HepG2 (cell line): Measurements from ENCODE around the gene RPTOR. TPM values are rescaled to one million over a fixed set of nuclear protein-coding genes. Genes with fewer than 3 reads are reported as not detected.

Experiments used
- ATAC-seq: fragments of 200-7000 bp; cut with Tn5 transposase; 3 replicates; pipeline ENCODE4 v1.9.1; 2020; ENCODE audit warnings: mild to moderate bottlenecking, moderate library complexity
- BruUV-seq: library from RNA; stranded (reverse); fragments of 400-500 nt; replicated peaks from 2 replicates; lab custom pipeline; 2021; lab: Mats Ljungman, UMichigan
- CTCF ChIA-PET: fragments of 300-600 bp; formaldehyde crosslinking; extraction: SDS; loops from one replicate; lab custom pipeline; 2021; ENCODE audit warnings: low total read pairs, inconsistent platforms, low intra/inter-chr PET ratio; lab: Yijun Ruan, JAX
- POLR2A ChIA-PET: fragments of 350-600 bp; sonication (Branson Sonifier 250); formaldehyde crosslinking; loops from one replicate; lab custom pipeline; 2020; ENCODE audit warnings: antibody characterized with exemption, inconsistent platforms; lab: Yijun Ruan, JAX
- DNase-seq: peaks from one replicate; pipeline ENCODE4 v3.0.0-alpha.2; 2015; ENCODE audit warnings: low spot score
- FAIRE-seq: peaks from 3 replicates; lab custom pipeline; 2011; peaks lifted over from hg19 to GRCh38; lab: Jason Lieb, UNC
- H2AFZ ChIP-seq: one replicate; pipeline ENCODE4 v1.6.1; 2011; ENCODE audit warnings: low read length, inconsistent platforms
- H3K27ac ChIP-seq: fragments of 300-600 bp; 3 replicates; pipeline ENCODE4 v1.8.0; 2011; ENCODE audit warnings: mixed run types, mild to moderate bottlenecking, mixed read lengths, low read length, inconsistent platforms; ENCODE audit not compliant: insufficient read depth; ENCODE audit errors: extremely low read length
- H3K27me3 ChIP-seq, 2 experiments: fragments of 200-600 bp in 1 of 2; 2 replicates in 1 of 2; 3 replicates in 1 of 2; pipeline versions ENCODE4 v1.6.0 to v1.8.0; 2011; ENCODE audit warnings: low read length in 2 of 2, mild to moderate bottlenecking in 2 of 2, moderate library complexity in 2 of 2, inconsistent platforms in 1 of 2; ENCODE audit not compliant: insufficient read depth in 2 of 2, control insufficient read depth in 1 of 2
- H3K36me3 ChIP-seq, 2 experiments: fragments of 200-600 bp in 1 of 2; replicated peaks in 1 of 2; 2 replicates in 1 of 2; 3 replicates in 1 of 2; pipeline versions ENCODE4 v1.5.1 to v1.8.0; 2011; ENCODE audit warnings: low read length in 2 of 2, inconsistent platforms in 1 of 2; ENCODE audit not compliant: insufficient read depth in 2 of 2, control insufficient read depth in 1 of 2
- H3K4me1 ChIP-seq: 2 replicates; pipeline ENCODE4 v1.5.1; 2012; ENCODE audit warnings: low read length, inconsistent platforms; ENCODE audit not compliant: insufficient read depth
- H3K4me2 ChIP-seq: 2 replicates; pipeline ENCODE4 v1.6.0; 2011; ENCODE audit warnings: low read depth, low read length, inconsistent platforms
- H3K4me3 ChIP-seq, 3 experiments: fragments of 200-600 bp in 1 of 3; sonication (generic), shearing (Covaris generic) in 1 of 3; replicated peaks in 1 of 3; 2 replicates each; pipeline ENCODE4 v1.5.1; 2011 to 2016; ENCODE audit warnings: low read length in 3 of 3, inconsistent platforms in 2 of 3, low read depth in 2 of 3, mild to moderate bottlenecking in 2 of 3, control low read depth in 1 of 3, mixed read lengths in 1 of 3; ENCODE audit not compliant: insufficient read depth in 1 of 3
- H3K79me2 ChIP-seq: one replicate; pipeline ENCODE4 v1.6.1; 2011; ENCODE audit warnings: low read length, inconsistent platforms; ENCODE audit not compliant: insufficient read depth
- H3K9ac ChIP-seq: 2 replicates; pipeline ENCODE4 v1.6.0; 2011; ENCODE audit warnings: mild to moderate bottlenecking, low read depth, low read length, inconsistent platforms; ENCODE audit not compliant: insufficient read depth
- H3K9me3 ChIP-seq: 2 replicates; pipeline ENCODE4 v1.5.1; 2012; ENCODE audit warnings: mild to moderate bottlenecking, low read length
- H4K20me1 ChIP-seq: 2 replicates; pipeline ENCODE4 v1.6.0; 2011; ENCODE audit warnings: inconsistent platforms, mild to moderate bottlenecking, low read length, moderate library complexity; ENCODE audit not compliant: insufficient read depth
- ELF1 ChIP-seq: sonication (generic); formaldehyde crosslinking; IDR thresholded peaks from 2 replicates; pipeline ENCODE4 v1.4.0; 2020; ENCODE audit warnings: missing genetic modification reagents
- FOXJ3 ChIP-seq: sonication (generic); formaldehyde crosslinking; IDR thresholded peaks from 2 replicates; pipeline ENCODE4 v1.4.0; 2020; ENCODE audit warnings: missing genetic modification reagents, mild to moderate bottlenecking, borderline replicate concordance
- MTF1 ChIP-seq: sonication (generic); formaldehyde crosslinking; IDR thresholded peaks from 2 replicates; pipeline ENCODE4 v1.5.0; 2020; ENCODE audit warnings: missing genetic modification reagents
- NCOR1 ChIP-seq: fragments of 200-600 bp; sonication (generic); IDR thresholded peaks from 2 replicates; pipeline ENCODE4 v1.7.0; 2017; ENCODE audit warnings: antibody characterized with exemption, low read length, borderline replicate concordance
- RBM22 ChIP-seq: fragments of 200-400 bp; formaldehyde crosslinking; optimal IDR thresholded peaks from 2 replicates; pipeline ENCODE3; 2017; ENCODE audit warnings: mild to moderate bottlenecking, low read length, moderate library complexity
- TAF15 ChIP-seq: fragments of 200-400 bp; formaldehyde crosslinking; IDR thresholded peaks from one replicate; pipeline ENCODE4 v1.6.1; 2018; ENCODE audit warnings: mild to moderate bottlenecking, low read depth, low read length; ENCODE audit not compliant: poor library complexity, severe bottlenecking
- ZNF337 ChIP-seq: sonication (generic); formaldehyde crosslinking; IDR thresholded peaks from 2 replicates; pipeline ENCODE4 v1.5.1; 2020; ENCODE audit warnings: missing genetic modification reagents, low read depth, mild to moderate bottlenecking, borderline replicate concordance
- ZNF768 ChIP-seq: sonication (generic); formaldehyde crosslinking; IDR thresholded peaks from 2 replicates; pipeline ENCODE4 v1.4.0; 2020; ENCODE audit warnings: missing genetic modification reagents
- WGBS: methylation state at CpG from one replicate; pipeline ENCODE4 v1.1.6; 2017; ENCODE audit warnings: low lambda C conversion rate; 5-methylcytosine and 5-hydroxymethylcytosine counted together
- in situ Hi-C: cut with HindIII; loops from 2 replicates; pipeline ENCODE4 v1.10.0; 2017; ENCODE audit warnings: low pct_unique_long_range_greater_than_20kb; ENCODE audit not compliant: extremely low pct_ligation_motif_present
- intact Hi-C: fragments of 100-400 bp; cut with micrococcal nuclease; formaldehyde crosslinking; loops from one replicate; pipeline ENCODE4 v1.10.0; 2022; ENCODE audit not compliant: unreplicated experiment
- polyA plus RNA-seq, 8 experiments: library from polyadenylated mRNA; depleted of rRNA in 3 of 8; stranded (reverse) in 7 of 8; unstranded in 1 of 8; fragments of >200 nt; fragmentation: Illumina TruSeq in 4 of 8; extraction: Trizol in 4 of 8; gene quantifications; 2 replicates each; pipeline versions ENCODE4 v1.2.1 to v1.2.3, GENCODE V29; 2011 to 2016; ENCODE audit warnings: low read depth in 4 of 8, missing spikeins in 1 of 8, mixed read lengths in 1 of 8; ENCODE audit not compliant: insufficient read depth in 1 of 8
- total RNA-seq, 5 experiments: library from RNA; depleted of rRNA; stranded (reverse); fragments of >200 nt; fragmentation: Illumina TruSeq; extraction: Trizol; gene quantifications; 2 replicates each; pipeline ENCODE4 v1.2.3, GENCODE V29; 2016; ENCODE audit warnings: low read depth in 1 of 5
- TF ChIP-seq, protein P1 (sequence below): sonication (generic); formaldehyde crosslinking; IDR thresholded peaks from 2 replicates; pipeline ENCODE4 v1.9.0; 2021; ENCODE audit warnings: missing genetic modification reagents, mild to moderate bottlenecking, borderline replicate concordance

Gene RPTOR
- total and polyA plus RNA-seq, 2 of the 13 experiments (the other 11 are each of a cell fraction or from before 2014, with no cell fraction given), result 6.6 to 25.3 TPM

DNA sequence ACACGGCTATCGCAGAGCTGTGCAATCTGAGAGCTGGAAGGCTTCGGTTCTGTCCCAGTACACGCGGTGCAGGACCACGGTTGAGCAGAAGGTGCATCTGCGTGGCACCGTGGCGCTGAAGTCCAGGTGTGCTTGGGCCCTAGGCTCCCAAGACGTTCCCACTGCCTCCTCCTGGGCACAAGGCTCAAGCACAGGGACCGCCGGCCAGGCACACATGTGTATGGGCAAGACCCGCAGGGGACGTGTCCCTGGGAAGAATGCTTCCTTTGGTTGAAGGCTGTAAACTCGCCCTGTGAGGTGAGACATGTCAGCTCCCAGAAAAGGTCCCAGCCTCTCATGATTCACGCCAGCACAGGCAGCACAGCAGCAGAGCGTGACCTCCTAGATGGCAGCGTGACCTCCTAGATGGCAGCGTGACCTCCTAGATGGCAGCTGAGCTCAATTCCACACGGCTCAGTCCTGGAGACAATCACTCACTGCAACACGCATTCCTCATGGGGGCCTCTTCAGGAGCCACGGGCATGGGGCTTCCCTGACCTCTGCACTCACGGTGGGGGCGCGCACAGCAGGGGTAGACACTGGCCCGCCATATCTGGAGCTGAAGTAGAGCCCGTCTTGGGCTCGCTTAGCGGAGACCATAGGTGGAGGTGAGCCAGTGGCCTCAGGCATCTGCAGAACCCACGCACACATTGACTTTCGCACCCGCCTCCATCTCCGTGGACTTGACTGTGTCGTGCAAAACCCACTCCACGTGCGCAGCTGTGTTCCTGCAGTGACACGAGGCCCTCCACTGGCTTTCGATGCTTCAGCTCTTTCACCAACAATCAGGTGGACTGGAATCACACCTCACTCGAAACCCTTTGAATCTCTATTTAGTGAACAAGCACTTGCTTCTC is 362.0 kb downstream of the RPTOR start:
- H3K9ac ChIP-seq, result no peak overlapping the region
- CTCF ChIA-PET, result no interaction called here
- 97% methylated on average over 23 of the region's 39 CpGs for WGBS

DNA sequence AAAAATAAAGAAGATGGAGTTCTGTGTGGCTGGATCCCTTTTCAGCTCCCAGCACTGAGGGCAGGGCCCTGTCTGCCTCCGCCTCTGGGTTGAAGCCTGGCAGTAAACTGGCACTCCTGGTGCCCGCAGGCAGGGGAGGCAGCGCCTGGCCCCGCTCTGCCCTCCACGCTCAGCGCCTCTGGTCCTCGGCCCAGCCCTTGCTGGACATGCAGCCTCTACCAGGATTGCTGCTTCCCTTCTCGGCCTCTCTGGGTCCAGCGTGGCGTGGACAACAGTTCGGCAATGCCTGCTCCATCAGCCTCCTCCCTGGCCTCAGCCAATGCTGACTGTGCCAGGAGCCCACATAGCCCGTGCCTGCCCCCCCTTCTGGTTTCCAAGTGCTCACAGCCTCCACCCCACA is 362.6 kb downstream of the RPTOR start:
- Histone ChIP-seq H3K27me3 (no peaks in the 10 kb centered on the region), H4K20me1 (no peaks in the 10 kb centered on the region), H3K4me2 (no peak overlapping the region), H3K4me3 (no peak overlapping the region), H3K4me1 (no peaks in the 10 kb centered on the region), H3K9me3 (no peaks in the 10 kb centered on the region), H2AFZ (no peak overlapping the region), H3K27ac (no peak overlapping the region), H3K36me3 (peaks cover 33 to 61% of the 10 kb centered on the region in 2 experiments), H3K9ac (no peak overlapping the region), H3K79me2 (no peaks in the 10 kb centered on the region)
- intact Hi-C loops (no loop called here), in situ Hi-C loops (no loop called here)
- no TSS peak for BruUV-seq
- ATAC-seq, result no peak
- no peak for DNase-seq
- WGBS, result 97% methylated on average over 12 of the region's 12 CpGs
- no peak for TF ChIP-seq ELF1
- TF ChIP-seq ZNF768, result peak; percentile 4; the same call in 1 of the 2 replicates
- POLR2A ChIA-PET, result no interaction called here
- CTCF ChIA-PET, result no interaction called here
- no peak for FAIRE-seq

More for the DNA sequence above, 362.0 kb downstream of the RPTOR start:
- H3K9me3 ChIP-seq, result no peaks in the 10 kb centered on the region
- H3K4me3 ChIP-seq, result no peak overlapping the region
- no peak for FAIRE-seq
- DNase-seq, result no peak
- H4K20me1 ChIP-seq, result no peaks in the 10 kb centered on the region
- no peak overlapping the region for H3K4me2 ChIP-seq
- in situ Hi-C loops, result no loop called here
- no peaks in the 10 kb centered on the region for H3K4me1 ChIP-seq
- no peaks in the 10 kb centered on the region for H3K79me2 ChIP-seq
- no peak overlapping the region for H3K27ac ChIP-seq
- no peak for ATAC-seq
- TF ChIP-seq NCOR1 (no peak), FOXJ3 (no peak), ZNF337 (no peak), MTF1 (CRISPR knock-in tag) (no peak), RBM22 (peak; percentile 54), TAF15 (no peak)
- TF ChIP-seq, protein P1, sequence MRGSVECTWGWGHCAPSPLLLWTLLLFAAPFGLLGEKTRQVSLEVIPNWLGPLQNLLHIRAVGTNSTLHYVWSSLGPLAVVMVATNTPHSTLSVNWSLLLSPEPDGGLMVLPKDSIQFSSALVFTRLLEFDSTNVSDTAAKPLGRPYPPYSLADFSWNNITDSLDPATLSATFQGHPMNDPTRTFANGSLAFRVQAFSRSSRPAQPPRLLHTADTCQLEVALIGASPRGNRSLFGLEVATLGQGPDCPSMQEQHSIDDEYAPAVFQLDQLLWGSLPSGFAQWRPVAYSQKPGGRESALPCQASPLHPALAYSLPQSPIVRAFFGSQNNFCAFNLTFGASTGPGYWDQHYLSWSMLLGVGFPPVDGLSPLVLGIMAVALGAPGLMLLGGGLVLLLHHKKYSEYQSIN (CRISPR knock-in tag), result no peak
- BruUV-seq, result no TSS peak
- H3K36me3 ChIP-seq, result peaks cover 34 to 62% of the 10 kb centered on the region in 2 experiments
- no peak overlapping the region for H2AFZ ChIP-seq
- H3K27me3 ChIP-seq, result no peaks in the 10 kb centered on the region
- intact Hi-C loops, result no loop called here
- POLR2A ChIA-PET, result no interaction called here
